Measurements from ENCODE around the gene THAP5. TPM values are rescaled to one million over a fixed set of nuclear protein-coding genes. Genes with fewer than 3 reads are reported as not detected.
"Not testable (repeated sequence)": the region's sequence is repeated elsewhere in the genome, so short reads cannot be mapped to it uniquely, and the experiment has no call there.

The THAP5 gene
- total RNA-seq, 1 donor from 2014 or later = 21.4 TPM

- Mint-ChIP-seq H3K27ac (no peak overlapping the region), H3K4me1 (ENCODE audit: low read depth) (no peaks in the 10 kb centered on the region), H3K36me3 (ENCODE audit: insufficient read depth) (no peaks in the 10 kb centered on the region), H3K27me3 (no peaks in the 10 kb centered on the region), H3K4me3 (ENCODE audit: low read depth) (no peak overlapping the region), H3K9me3 (ENCODE audit: low read depth) (peaks cover 6% of the 10 kb centered on the region)
- DNase-seq (ENCODE audit: low spot score, unreplicated experiment) = no peak
- no peak for TF ChIP-seq CTCF (IDR thresholded peaks at IDR 0.05; ENCODE audit: unreplicated experiment)
These were observed 28.0 kb downstream of the THAP5 start for GRCh38 chr7:108541478-108541877.

- DNase-seq (ENCODE audit: low spot score, unreplicated experiment); H3K9me3 Mint-ChIP-seq (ENCODE audit: low read depth): not testable (repeated sequence)
These were observed 30.8 kb downstream of the THAP5 start for GRCh38 chr7:108538685-108539084.

GRCh38 chr7:108538236-108538635 is 31.3 kb downstream of the THAP5 start:
- not testable (repeated sequence) for H3K4me3 Mint-ChIP-seq (ENCODE audit: low read depth); DNase-seq (ENCODE audit: low spot score, unreplicated experiment); H3K27me3 Mint-ChIP-seq; H3K4me1 Mint-ChIP-seq (ENCODE audit: low read depth); H3K9me3 Mint-ChIP-seq (ENCODE audit: low read depth); H3K27ac Mint-ChIP-seq; H3K36me3 Mint-ChIP-seq (ENCODE audit: insufficient read depth)

More at GRCh38 chr7:108538685-108539084, 30.8 kb downstream of the THAP5 start:
- H3K4me3 Mint-ChIP-seq (ENCODE audit: low read depth); H3K27me3 Mint-ChIP-seq; H3K27ac Mint-ChIP-seq; H3K36me3 Mint-ChIP-seq (ENCODE audit: insufficient read depth); H3K4me1 Mint-ChIP-seq (ENCODE audit: low read depth): not testable (repeated sequence)

- H3K36me3 Mint-ChIP-seq (ENCODE audit: insufficient read depth) = no peaks in the 10 kb centered on the region
- peaks cover 6% of the 10 kb centered on the region for H3K9me3 Mint-ChIP-seq (ENCODE audit: low read depth)
- H3K4me3 Mint-ChIP-seq (ENCODE audit: low read depth) = no peak overlapping the region
- H3K27me3 Mint-ChIP-seq = no peaks in the 10 kb centered on the region
- DNase-seq (ENCODE audit: low spot score, unreplicated experiment) = no peak
- no peaks in the 10 kb centered on the region for H3K4me1 Mint-ChIP-seq (ENCODE audit: low read depth)
- TF ChIP-seq CTCF (IDR thresholded peaks at IDR 0.05; ENCODE audit: unreplicated experiment) = no peak
- no peak overlapping the region for H3K27ac Mint-ChIP-seq
These were observed 32.3 kb downstream of the THAP5 start for GRCh38 chr7:108537229-108537628.

- TF ChIP-seq CTCF (IDR thresholded peaks at IDR 0.05; ENCODE audit: unreplicated experiment) = no peak
These were observed 33.8 kb downstream of the THAP5 start for GRCh38 chr7:108535744-108536143.

GRCh38 chr7:108535257-108535656 is 34.2 kb downstream of the THAP5 start:
- TF ChIP-seq CTCF (IDR thresholded peaks at IDR 0.05; ENCODE audit: unreplicated experiment) = no peak
- Mint-ChIP-seq H3K9me3 (ENCODE audit: low read depth) (peaks cover 6% of the 10 kb centered on the region), H3K27me3 (no peaks in the 10 kb centered on the region), H3K36me3 (ENCODE audit: insufficient read depth) (no peaks in the 10 kb centered on the region), H3K27ac (no peak overlapping the region), H3K4me1 (ENCODE audit: low read depth) (no peaks in the 10 kb centered on the region), H3K4me3 (ENCODE audit: low read depth) (no peak overlapping the region)
- DNase-seq (ENCODE audit: low spot score, unreplicated experiment) = no peak

More at GRCh38 chr7:108535744-108536143, 33.8 kb downstream of the THAP5 start:
- H3K4me3 Mint-ChIP-seq (ENCODE audit: low read depth) = no peak overlapping the region
- H3K27ac Mint-ChIP-seq = no peak overlapping the region
- no peaks in the 10 kb centered on the region for H3K4me1 Mint-ChIP-seq (ENCODE audit: low read depth)
- no peaks in the 10 kb centered on the region for H3K36me3 Mint-ChIP-seq (ENCODE audit: insufficient read depth)
- no peaks in the 10 kb centered on the region for H3K27me3 Mint-ChIP-seq
- peaks cover 6% of the 10 kb centered on the region for H3K9me3 Mint-ChIP-seq (ENCODE audit: low read depth)
- no peak for DNase-seq (ENCODE audit: low spot score, unreplicated experiment)
